Lung (tissue), 12 donors: ENCODE measurements around the gene GTPBP4. TPM values are rescaled to one million over a fixed set of nuclear protein-coding genes. Genes with fewer than 3 reads are reported as not detected.

ENCODE experiments used
- ATAC-seq: fragments of 200-7000 bp; cut with Tn5 transposase; one replicate; pipeline ENCODE4 v1.9.1; 2020; ENCODE audit warnings: moderate number of reproducible peaks; ENCODE audit not compliant: insufficient read depth, low FRiP score
- DNase-seq, 3 donors: peaks; one replicate each; pipeline ENCODE4 v3.0.0-alpha.2; 2013 to 2017
- H3K27ac ChIP-seq, 2 donors: one replicate each; pipeline ENCODE4 v1.5.1; 2013; ENCODE audit warnings: mild to moderate bottlenecking in 2 of 2, moderate library complexity in 2 of 2, control low read depth in 1 of 2, inconsistent platforms in 1 of 2, low read depth in 1 of 2, low read length in 1 of 2
- H3K27me3 ChIP-seq, 3 donors: one replicate each; pipeline ENCODE4 v1.5.1; 2013; ENCODE audit warnings: low read length in 2 of 3; ENCODE audit not compliant: control insufficient read depth in 3 of 3, insufficient read depth in 3 of 3
- H3K36me3 ChIP-seq, 4 donors: one replicate each; pipeline ENCODE4 v1.5.1; 2013; ENCODE audit warnings: low read length in 4 of 4, mild to moderate bottlenecking in 1 of 4, moderate library complexity in 1 of 4; ENCODE audit not compliant: control insufficient read depth in 4 of 4, insufficient read depth in 4 of 4
- H3K4me1 ChIP-seq, 5 donors: one replicate each; pipeline ENCODE4 v1.5.1; 2013; ENCODE audit warnings: low read length in 5 of 5, mild to moderate bottlenecking in 2 of 5, moderate library complexity in 1 of 5; ENCODE audit not compliant: control insufficient read depth in 5 of 5, insufficient read depth in 5 of 5
- H3K4me3 ChIP-seq: one replicate; pipeline ENCODE4 v1.5.1; 2013; ENCODE audit warnings: mild to moderate bottlenecking, control low read depth, moderate library complexity
- H3K9ac ChIP-seq, 2 donors: one replicate each; pipeline ENCODE4 v1.5.1; 2013; ENCODE audit warnings: low read length in 2 of 2, control low read depth in 1 of 2; ENCODE audit not compliant: insufficient read depth in 1 of 2
- H3K9me3 ChIP-seq, 4 donors: one replicate each; pipeline ENCODE4 v1.5.1; 2013; ENCODE audit warnings: low read length in 3 of 4, mild to moderate bottlenecking in 1 of 4, moderate library complexity in 1 of 4; ENCODE audit not compliant: control insufficient read depth in 4 of 4, insufficient read depth in 3 of 4
- CTCF ChIP-seq: IDR thresholded peaks from 2 replicates; pipeline ENCODE4 v1.5.1; 2012; ENCODE audit warnings: mild to moderate bottlenecking; ENCODE audit errors: control extremely low read depth, extremely low read depth
- WGBS, 2 donors: extraction: QIAGEN DNeasy Blood & Tissue Kit; methylation state at CpG; one replicate each; pipeline ENCODE4 v1.1.7; 2013; 5-methylcytosine and 5-hydroxymethylcytosine counted together
- polyA plus RNA-seq, 2 donors: library from polyadenylated mRNA; stranded (reverse); fragments of 200-250 nt; gene quantifications; one replicate each; pipeline ENCODE4 v1.2.1, GENCODE V29; 2013
- total RNA-seq, 2 donors: library from RNA; depleted of rRNA in 1 of 2; stranded (reverse); fragments of >200 nt in 1 of 2; gene quantifications; one replicate each; pipeline ENCODE4 v1.2.1, GENCODE V29; 2014 to 2021
- donor health status: control.
- donor health status: control.
- donor health status: Bipolar disorder and iron deficiency.
- donor health status: healthy.
- donor health status: DM: yes; HTN: yes; CAD: no.

GTPBP4 gene
- total and polyA plus RNA-seq, 4 donors, result 17.6 to 43.6 (median 39.1) TPM

GRCh38 chr10:944034-944831 lies 44.0 kb upstream of the GTPBP4 start:
- DNase-seq, result peak in 2 of 3 donors; percentile 34 to 58
- peak overlapping the region in 1 of 2 donors; percentile 17 for H3K27ac ChIP-seq
- H3K4me3 ChIP-seq, result no peak overlapping the region
- peak; percentile 61 for ATAC-seq
- H3K36me3 ChIP-seq, result no peaks in the 10 kb centered on the region
- H3K4me1 ChIP-seq, result peaks cover 0 to 5% (median 0%) of the 10 kb centered on the region in 5 donors
- no peak overlapping the region for H3K9ac ChIP-seq
- TF ChIP-seq CTCF, result no peak
- 35 to 56% methylated on average over 14 of the region's 14 CpGs for WGBS, 2 donors
- no peaks in the 10 kb centered on the region for H3K9me3 ChIP-seq
- H3K27me3 ChIP-seq, result no peaks in the 10 kb centered on the region

- ATAC-seq (no peak), DNase-seq (no peak)
- Histone ChIP-seq H3K4me1 (peaks cover 0 to 6% (median 0%) of the 10 kb centered on the region in 5 donors), H3K9ac (no peak overlapping the region), H3K27ac (no peak overlapping the region), H3K36me3 (no peaks in the 10 kb centered on the region), H3K4me3 (no peak overlapping the region), H3K9me3 (no peaks in the 10 kb centered on the region), H3K27me3 (no peaks in the 10 kb centered on the region)
- no peak for TF ChIP-seq CTCF
- 93 to 94% methylated on average over 6 of the region's 6 CpGs for WGBS, 2 donors
These were observed 42.5 kb upstream of the GTPBP4 start for GRCh38 chr10:945778-946177.

GRCh38 chr10:947051-947450 lies 41.2 kb upstream of the GTPBP4 start:
- peaks cover 0 to 6% (median 0%) of the 10 kb centered on the region in 5 donors for H3K4me1 ChIP-seq
- no peak overlapping the region for H3K9ac ChIP-seq
- WGBS, 2 donors, result 69 to 83% methylated on average over 9 of the region's 9 CpGs
- no peak for TF ChIP-seq CTCF
- no peaks in the 10 kb centered on the region for H3K9me3 ChIP-seq
- DNase-seq (no peak), ATAC-seq (no peak)
- H3K27me3 ChIP-seq, result no peaks in the 10 kb centered on the region
- H3K36me3 ChIP-seq, result no peaks in the 10 kb centered on the region
- H3K4me3 ChIP-seq, result no peak overlapping the region
- H3K27ac ChIP-seq, result no peak overlapping the region
